ENCODE data around the gene VDR.
A peak's percentile ranks its signal among the peaks of the same experiment; 100 is the strongest.

Gene VDR

DNA sequence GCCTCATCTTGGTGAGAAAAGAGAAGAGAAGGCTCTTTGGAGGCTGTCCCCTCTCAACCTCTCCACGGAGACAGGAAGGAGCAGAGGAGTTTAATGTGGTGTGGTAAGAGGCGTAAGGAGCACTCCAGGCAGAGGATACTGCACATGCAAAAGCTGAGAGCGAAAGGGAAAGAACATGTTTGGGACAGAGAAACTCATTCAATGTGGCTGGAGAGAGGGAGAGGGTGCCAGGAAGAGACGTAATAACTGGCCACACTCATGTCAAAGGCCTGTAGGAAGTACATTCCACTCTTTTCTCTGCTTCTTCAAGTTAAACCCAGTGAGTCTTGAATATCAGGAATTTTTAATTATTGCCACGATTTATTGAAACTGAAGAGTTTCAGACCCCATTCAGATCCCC, 12.0 kb downstream of the VDR start:
- DNase-seq (ENCODE audit: low read depth in 2 of 2): no peak

DNA sequence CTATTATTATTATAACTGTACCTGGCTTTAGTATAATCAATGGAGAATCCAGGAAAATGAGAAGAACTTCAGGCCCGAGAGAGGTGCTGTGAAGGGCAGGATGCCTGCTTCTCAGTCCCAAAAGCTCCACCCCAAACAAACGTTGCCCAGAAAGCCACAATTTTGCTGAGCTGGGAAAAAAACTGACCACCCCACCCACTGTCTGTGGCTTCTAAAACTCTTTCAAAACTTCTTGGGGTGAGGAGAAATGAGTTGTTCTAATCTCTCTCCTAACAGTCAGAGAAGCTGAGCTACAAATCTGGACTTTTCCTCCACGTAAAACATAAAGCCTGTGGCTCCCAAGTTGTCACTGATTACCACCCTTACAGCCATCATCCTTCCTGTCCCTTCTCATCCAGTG, 13.4 kb downstream of the VDR start:
- no peak for DNase-seq (ENCODE audit: low read depth in 2 of 2)

DNA sequence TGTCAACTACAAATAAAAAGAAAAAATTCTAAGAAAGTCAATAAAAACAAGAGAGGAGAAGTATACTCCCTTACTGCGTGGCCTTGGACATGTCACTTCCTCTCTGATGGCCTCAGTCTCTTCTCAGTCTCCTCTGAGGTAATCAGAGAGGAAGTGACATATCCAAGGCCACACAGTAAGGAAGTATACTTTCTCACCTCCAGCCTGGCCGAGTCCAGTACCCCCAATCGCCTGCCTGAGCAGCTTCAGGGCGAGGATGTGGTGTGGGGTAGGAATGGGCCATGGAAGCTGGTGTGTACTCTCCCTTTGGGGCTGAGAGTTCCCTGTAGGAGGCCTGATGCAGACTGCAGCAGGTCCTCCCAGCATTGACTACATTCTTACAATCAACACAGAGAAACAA, 15.8 kb downstream of the VDR start:
- DNase-seq (ENCODE audit: low read depth in 2 of 2): no peak

DNA sequence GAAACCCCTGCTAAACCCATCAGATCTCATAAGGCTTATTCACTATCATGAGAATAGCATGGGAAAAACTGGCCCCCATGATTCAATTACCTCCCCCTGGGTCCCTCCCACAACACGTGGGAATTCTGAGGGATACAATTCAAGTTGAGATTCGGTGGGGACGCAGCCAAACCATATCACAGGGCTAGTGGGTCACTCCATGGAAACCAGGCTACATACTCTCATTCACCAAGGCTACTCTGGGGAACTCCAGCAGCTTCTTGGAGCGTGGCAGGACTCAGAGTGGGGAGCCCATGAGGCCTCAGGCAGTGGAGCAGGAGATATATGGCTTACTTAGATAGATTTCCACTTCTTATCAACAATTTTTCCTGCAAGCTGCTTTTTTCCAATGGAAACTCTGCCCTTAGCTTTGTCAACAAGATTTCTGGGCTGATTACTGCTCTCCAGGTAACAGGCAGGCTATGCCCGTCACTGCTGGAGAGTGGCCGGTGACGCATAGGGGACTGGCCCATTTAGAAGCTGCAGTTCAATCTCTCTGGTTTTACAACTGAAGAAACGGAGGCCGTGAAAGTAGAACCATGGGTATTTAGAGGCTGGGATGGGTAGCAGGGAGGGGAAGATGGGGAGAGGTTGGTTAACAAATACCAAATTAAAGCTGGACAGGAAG, 16.5 kb downstream of the VDR start:
- no peak for DNase-seq (ENCODE audit: low read depth in 2 of 2)

DNA sequence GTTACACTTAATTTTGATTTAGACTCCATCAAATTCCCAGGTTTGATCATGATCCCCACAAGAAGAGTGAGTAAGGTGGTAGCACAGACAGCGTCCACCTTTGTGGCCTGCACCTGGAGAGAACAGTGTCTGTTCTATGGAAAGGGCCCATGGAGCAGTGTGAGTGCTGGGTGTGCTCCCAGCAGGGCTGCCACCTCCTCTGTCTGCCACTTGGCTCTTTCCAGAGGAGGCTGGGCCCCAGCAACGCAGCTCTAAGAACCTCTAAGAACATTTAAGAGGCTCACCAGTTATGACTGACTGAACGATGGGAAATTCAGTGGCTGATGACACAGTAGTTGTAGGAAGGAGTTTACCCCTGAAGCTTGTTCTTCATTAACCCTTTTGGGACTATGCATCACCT, 17.3 kb downstream of the VDR start:
- no peak for DNase-seq (ENCODE audit: low read depth in 2 of 2)

DNA sequence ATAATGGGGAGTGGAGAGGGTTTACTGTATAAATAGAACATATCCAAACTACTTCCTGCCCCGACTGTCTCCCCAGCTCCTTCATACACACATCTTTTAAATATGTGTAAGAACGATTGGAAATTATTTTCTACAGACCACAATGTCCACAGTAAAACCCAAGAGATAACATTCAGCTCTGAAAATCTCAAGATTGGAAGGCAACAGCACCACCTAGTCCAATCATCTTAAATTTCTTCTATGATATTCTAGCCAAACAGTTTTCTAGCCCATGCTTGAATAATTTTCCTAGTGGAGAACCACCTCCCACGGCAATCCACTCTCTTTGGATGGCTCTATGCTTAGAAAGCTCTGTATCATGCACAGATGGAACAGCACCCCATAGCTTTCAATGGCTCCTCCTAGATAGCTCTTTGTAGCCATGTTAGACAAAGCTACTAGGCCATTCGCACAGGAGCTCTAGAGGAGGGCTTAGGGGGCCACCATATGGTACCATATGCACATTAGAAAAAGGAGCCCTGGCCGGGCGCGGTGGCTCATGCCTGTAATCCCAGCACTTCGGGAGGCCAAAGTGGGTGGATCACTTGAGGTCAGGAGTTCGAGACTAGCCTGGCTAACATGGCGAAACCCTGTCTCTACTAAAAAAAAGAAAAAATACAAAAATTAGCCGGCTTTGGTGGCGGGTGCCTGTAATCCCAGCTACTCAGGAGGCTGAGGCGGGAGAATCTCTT, 18.1 kb downstream of the VDR start:
- DNase-seq (ENCODE audit: low read depth in 2 of 2): no peak

DNA sequence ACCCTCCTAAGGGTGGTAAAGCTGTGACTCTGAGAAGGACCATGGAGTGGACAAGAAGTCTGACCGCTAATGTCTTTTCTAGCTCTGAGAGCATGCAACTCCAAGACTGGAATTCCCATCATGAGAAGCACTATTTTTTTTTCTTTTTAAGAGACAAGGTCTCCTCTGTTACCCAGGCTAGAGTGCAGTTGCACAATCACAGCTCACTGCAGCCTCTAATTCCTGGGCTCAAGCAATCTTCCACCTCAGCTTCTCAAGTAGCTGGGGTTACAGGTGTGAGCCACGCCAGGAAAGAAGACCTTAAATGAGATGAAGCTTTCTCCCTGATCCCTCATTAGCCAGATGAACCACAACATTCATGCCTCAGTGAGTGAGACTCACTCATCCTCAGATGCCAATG, 19.2 kb downstream of the VDR start:
- no peak for DNase-seq (ENCODE audit: low read depth in 2 of 2)

DNA sequence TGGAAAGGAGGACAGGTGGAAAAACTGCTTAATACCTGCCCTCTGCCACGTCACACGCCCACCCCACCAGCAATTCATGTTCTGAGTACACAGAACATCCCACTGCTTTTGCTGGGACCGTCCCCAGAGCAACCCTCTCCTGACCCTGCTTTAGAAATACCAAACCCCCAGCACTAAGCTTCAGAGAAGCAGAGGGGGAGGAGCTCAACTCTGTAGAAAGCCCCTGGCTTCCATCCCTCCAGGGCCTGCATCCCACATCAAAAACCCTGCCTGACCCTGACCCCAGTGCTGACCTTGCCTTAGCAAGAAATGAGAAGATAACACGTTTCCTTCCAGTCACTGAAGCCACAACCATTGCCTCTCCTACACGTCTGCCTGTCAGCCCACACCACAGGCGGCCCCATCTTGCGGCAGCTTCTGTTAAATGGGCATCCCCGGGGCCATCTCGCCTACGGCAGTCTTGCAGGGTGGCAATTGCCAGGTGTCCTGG, 19.7 kb downstream of the VDR start:
- no peak for DNase-seq (ENCODE audit: low read depth in 2 of 2)

DNA sequence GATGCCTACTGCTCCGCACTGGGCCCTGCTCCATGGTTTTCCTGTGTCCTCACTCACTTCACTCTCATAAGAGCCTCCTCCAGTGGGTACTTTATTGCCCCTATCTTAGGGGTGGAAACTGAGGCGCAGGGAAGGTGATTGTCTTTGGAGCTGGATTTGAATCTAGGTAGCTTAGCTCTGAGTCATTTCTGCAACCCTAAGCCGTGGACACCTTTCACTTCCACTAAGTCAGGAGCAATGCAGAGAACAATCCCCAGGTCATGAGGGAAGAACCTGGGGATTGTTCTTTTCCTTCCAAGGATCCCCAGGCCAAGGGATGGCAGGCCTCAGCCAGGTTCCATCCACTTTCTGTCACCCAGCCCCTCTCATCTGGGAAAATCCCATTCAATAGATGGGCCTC, 20.3 kb downstream of the VDR start:
- DNase-seq (ENCODE audit: low read depth in 2 of 2): no peak

DNA sequence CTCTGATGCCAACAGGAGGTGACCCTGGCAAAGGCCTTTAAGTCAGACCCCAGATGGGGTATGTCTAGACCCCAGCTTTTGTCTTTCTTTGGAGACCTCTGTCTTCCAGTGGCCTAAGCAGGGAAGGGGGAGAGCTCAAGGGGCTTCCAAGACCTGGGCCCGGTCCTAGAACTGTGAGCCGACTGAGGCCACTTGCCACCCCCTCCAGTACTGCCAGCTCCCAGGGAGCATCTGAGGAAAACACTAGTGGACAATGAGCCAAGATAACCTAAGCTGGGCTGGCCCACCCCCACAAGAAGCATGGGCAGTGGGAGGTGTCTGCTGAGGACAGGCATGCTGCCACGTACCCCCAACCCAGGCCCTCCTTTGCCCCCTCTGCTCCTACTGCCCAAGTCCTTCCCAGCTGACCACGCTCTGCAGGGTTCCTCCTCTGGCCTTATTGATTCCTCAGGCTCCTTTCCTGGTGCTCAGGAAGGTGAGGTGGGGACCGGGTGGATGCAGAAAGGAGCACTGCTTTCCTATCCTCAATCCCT, 21.1 kb downstream of the VDR start:
- no peak for DNase-seq (ENCODE audit: low read depth in 2 of 2)

DNA sequence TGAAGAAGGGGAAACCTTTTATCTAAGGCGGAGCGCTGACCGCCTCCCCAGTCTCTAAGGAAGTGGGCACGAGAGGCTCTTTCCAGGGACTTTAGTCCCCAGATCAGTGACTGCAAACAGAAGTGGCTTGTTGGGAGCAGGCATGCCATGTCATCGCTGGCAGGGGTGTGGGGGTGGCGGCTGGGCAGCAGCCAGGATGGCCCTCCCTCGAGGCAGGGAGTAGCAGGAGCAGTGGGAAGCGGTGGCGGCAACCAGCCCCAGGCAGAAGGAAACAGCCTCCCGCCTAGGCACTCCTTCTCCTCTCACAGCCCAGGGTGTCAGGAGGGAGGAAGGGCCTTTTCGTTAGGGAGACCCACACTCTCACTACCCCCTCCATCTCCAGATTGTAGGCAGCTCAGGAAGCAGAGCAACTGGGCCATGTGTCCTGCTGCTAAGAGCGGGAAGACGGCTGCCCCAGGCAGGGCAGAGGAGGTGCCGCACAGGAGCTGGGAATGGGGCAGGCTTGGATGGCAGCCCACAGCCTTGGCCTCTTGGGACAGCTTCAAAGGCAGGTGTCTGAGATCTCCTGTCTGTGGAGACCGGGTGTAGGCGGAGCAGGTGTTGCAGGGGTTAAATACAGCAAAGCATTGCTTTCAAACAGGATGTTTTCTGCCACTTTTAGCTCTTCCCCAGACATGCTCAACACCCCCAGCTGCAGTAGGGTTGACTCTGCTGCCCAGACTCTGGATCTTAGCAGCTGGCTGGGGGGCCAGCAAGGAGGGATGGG, 21.8 kb downstream of the VDR start:
- DNase-seq (ENCODE audit: low read depth in 2 of 2): no peak

DNA sequence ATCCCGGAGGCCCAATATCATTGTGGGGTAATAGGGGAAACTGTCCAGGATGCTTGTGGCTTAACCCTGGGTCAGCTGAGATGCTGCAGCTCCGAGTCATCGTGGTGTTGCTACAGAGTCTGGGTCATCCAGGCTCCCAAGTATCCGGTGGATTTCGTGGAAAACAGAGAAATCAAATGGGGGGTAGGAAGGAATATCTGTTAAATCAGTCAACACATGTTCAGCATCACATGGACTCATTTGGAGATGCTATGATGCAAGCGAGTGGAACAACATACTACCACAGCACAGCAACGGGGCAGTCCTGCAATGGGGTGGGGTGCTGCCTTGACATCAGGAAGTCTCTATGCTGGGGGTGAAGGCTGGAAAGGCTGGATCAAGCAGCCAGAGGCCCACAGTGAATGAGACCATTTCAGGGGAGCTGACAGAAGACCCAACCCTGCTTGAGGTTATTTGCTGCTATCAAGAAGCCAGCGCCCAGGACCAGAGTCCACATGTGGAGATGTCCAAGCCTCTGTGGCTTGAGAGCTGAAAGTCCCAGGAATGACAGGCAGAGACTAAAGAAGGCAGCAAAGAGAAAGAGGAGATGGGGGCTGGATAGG, 22.9 kb downstream of the VDR start:
- DNase-seq (ENCODE audit: low read depth in 2 of 2): peak; percentile 97

DNA sequence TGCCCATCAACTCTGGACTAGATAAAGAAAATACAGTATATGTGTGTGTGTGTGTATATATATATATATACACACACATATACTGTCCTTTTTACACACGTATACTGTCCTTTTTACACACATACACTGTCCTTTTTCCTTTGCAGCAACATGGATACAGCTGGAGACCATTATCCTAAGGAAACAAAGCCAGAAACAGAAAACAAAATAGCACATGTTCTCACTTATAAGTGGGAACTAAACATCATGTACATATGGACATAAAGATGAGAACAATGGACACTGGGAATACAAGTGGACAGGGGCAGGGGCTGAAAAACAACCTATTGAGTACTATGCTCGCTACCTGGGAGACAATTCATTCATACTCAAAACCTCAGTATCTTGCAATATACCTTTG, 23.7 kb downstream of the VDR start:
- DNase-seq (ENCODE audit: low read depth in 2 of 2): no peak

DNA sequence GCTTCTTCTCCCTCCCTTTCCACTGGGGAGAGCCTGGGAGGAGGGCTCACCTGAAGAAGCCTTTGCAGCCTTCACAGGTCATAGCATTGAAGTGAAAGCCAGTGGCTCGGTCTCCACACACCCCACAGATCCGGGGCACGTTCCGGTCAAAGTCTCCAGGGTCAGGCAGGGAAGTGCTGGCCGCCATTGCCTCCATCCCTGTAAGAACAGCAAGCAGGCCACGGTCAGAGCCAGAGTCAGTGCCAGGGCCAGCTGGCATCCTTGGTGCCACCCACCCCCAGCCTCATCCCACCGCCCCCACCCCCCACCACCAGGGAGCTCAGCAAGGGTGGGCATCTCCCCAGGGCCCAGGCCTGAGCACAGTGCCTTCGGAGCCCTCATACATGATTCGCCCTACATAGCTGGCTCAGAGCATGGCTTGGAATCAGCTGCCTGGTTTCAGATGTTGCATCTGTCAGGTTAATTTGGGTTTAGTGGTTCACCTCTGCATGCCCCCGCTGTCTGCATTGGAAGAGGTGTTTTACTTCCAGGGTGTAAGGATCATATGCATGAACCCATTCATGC, 25.8 kb downstream of the VDR start:
- no peak for DNase-seq (ENCODE audit: low read depth in 2 of 2)

DNA sequence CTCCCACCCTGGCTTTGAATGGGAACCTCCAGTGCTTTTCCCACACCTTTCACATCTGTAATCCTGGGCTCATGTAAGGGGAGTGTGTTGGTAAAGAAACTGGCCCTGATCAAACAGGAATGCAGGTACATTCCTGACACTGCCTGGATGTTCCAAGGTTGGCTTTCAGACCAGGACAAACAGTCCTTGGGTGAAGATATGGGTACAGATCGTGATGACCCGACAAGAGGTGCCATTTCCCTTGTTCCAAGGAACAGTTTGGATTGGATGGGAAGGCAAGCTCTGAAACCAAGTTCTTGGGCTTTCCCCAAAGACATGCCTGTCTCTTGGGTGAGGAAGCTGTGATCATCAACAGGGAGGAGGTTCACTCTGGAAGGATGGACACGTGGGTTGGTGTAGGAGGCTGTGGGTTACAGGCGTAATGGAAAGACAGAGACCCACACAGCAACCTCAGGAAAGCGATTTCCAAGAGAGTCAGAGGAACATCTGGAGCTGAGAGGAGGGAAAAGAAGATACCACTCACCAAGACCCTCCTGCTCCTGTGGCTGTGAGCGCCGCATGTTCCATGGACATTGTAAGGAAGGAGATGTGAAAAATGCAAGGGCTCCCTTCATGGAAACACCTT, 26.4 kb downstream of the VDR start:
- DNase-seq (ENCODE audit: low read depth in 2 of 2): no peak

DNA sequence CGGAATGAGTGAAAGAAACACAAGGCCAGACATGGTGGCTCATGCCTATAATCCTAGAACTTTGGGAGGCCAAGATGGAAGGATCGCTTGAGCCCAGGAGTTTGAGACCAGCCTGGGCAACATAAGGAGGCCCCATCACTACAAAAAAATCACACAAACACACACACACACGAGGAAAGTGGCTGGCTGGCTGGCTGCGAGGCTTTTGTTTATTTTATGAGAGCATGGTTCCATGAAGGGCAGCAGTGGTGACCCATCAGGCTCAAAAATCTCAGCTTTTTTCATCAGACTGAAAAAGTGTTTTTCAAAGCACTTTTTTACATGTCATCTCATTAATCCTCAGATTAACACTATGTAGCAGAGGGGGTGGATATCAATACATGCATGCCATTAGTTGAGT, 27.7 kb downstream of the VDR start:
- DNase-seq (ENCODE audit: low read depth in 2 of 2): no peak

DNA sequence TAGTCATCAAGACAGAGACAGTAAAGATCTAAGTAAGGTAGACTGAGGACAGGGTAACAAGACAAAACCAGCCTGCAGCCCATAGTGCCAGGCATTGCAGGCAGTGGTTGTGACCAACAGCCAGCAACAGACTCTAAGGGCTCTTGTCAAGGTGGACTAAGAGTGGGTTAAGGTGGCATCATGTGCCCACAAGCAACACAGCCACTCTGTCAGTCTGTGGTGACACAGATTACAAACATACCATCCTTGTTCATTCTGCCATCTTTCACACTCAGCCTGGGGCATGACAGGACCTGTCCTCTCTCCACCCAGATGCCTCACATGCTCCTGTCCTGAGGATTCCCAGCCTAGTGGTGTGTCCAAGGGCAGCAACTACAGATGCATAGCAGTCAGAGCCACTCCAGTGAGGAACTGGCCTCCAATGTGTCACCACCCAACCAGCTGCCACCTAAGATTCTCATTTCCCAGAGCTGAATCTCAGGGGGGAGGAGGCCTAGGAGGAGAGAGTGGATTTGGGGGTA, 28.3 kb downstream of the VDR start:
- DNase-seq (ENCODE audit: low read depth in 2 of 2): no peak

DNA sequence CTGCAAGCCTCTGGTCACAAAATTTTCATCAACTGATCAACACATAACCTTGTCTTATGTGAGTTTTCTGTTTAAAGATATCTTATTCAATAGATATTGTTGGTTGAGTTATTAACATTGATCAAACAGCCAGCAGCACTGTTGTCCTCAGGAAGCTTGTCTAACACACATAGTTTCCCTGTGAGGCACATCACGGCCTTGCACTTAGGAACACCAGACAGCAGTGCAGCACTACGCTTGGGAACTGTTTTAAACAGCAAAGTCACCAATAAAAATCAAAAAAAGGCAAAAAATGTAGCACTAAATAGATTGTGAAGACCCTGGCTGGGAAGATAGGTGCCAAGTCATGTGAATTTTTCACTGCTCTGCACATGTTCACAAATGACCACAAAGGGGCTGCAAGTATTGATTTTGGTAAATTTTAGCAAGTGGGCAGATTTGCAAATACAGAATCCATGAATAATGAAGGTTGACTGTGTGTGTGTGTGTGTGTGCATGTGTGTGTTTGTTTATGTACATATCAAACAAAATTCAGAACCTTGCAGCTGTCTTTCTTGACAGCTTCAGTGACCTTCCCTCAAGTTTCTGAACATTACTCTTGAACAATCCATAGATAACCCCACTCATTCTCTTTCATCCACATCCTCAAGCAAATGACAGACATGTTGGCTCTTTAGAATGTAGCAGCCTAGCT, 28.9 kb downstream of the VDR start:
- no peak for DNase-seq (ENCODE audit: low read depth in 2 of 2)

DNA sequence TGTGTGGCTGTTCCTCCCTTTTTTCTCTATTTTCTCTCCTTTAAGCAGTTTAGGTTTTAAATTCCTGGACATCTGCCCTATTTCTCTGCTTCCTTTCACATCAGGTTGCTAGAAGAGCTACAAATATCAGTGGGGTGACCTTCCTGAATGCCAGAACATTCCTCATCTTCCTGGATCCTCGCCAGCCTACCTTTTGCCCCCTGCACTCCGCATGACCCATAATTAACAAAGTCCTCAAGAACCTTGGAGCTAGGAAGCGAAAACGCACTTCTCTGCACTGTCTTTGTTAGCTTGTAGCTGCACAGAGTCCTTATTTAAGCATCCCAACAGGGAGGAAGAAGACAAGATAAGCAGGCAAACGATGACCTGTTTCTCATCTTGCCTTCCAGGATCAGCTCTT, 30.5 kb downstream of the VDR start:
- no peak for DNase-seq (ENCODE audit: low read depth in 2 of 2)

DNA sequence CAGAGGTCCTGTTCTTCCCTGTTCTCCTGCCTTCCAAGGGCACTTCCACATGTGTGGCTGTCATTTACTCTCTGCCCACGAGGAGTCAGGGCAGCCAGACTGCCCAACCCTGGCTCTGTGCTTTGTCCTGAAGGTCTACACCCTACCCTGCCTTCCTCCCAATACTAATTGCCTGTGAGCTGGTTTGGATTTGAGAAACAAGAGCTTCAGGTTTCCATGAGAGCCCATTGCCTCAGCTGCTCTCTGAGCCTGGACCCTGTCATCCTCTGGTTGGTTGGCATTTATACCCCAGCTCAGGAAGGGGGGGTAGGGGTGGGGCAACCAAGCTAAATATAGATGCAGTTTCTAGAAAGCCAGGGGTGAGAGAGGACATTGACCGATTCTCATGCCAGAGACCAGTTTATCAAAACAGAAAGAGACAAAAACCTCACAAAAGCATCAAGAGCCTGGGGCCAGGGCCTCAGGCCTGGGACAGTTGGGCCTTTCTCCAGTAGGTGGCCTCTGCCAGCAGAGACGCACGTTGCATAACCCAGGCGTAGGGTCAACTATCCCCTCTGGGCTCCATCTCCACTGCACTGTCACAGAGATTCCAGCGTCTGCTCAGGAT, 34.5 kb downstream of the VDR start:
- DNase-seq (ENCODE audit: low read depth in 2 of 2): no peak

Measured in fibroblast of skin of left quadriceps (primary cell).